Vagina (tissue), 2 donors: ENCODE results near the gene EBLN1. TPM values are rescaled to one million over a fixed set of nuclear protein-coding genes. Genes with fewer than 3 reads are reported as not detected.

Experiments used
- DNase-seq, 2 donors: peaks; one replicate each; pipeline ENCODE4 v3.0.0-alpha.2; 2017; ENCODE audit errors: extremely low spot score in 2 of 2
- H3K27ac ChIP-seq: fragments of 200-600 bp; sonication (generic); one replicate; pipeline ENCODE4 v1.5.1; 2019
- H3K27me3 ChIP-seq: fragments of 200-600 bp; sonication (generic); one replicate; pipeline ENCODE4 v1.5.1; 2019
- H3K36me3 ChIP-seq, 2 donors: fragments of 200-600 bp; sonication (generic); one replicate each; pipeline ENCODE4 v1.5.1; 2017 to 2019
- H3K4me1 ChIP-seq: fragments of 200-600 bp; sonication (generic); one replicate; pipeline ENCODE4 v1.5.1; 2019
- H3K4me3 ChIP-seq, 2 donors: fragments of 200-600 bp; sonication (generic); 1 replicate in 1 of 2; 2 replicates in 1 of 2; pipeline ENCODE4 v1.5.1; 2016 to 2019
- H3K9me3 ChIP-seq: fragments of 200-600 bp; sonication (generic); one replicate; pipeline ENCODE4 v1.5.1; 2019
- CTCF ChIP-seq, 3 experiments: fragments of 450-650 bp in 2 of 3; fragments of 200-600 bp in 1 of 3; sonication (generic) in 1 of 3; IDR thresholded peaks; one replicate each; pipeline ENCODE4 v1.5.1; 2017 to 2019; ENCODE audit warnings: antibody characterized with exemption in 3 of 3, mild to moderate bottlenecking in 2 of 3, moderate library complexity in 2 of 3
- POLR2A ChIP-seq, 2 donors: fragments of 450-650 bp; IDR thresholded peaks; one replicate each; pipeline ENCODE4 v1.6.1; 2017; ENCODE audit warnings: antibody characterized with exemption in 2 of 2, mild to moderate bottlenecking in 2 of 2, moderate library complexity in 2 of 2
- POLR2AphosphoS5 ChIP-seq, 2 donors: sonication (generic); formaldehyde crosslinking; IDR thresholded peaks; one replicate each; pipeline ENCODE4 v1.9.0; 2017; ENCODE audit warnings: antibody characterized with exemption in 2 of 2, mild to moderate bottlenecking in 2 of 2, low read depth in 1 of 2; ENCODE audit not compliant: insufficient read depth in 1 of 2
- intact Hi-C: fragments of 100-400 bp; cut with DNase I; formaldehyde crosslinking; loops from one replicate; pipeline ENCODE4 v1.15.1; 2023
- total RNA-seq: library from RNA; depleted of rRNA; stranded (reverse); fragments of >200 nt; gene quantifications from one replicate; pipeline ENCODE4 v1.2.3, GENCODE V29; 2016

The EBLN1 gene
- total RNA-seq, 1 donor from 2014 or later, result not detected

DNA sequence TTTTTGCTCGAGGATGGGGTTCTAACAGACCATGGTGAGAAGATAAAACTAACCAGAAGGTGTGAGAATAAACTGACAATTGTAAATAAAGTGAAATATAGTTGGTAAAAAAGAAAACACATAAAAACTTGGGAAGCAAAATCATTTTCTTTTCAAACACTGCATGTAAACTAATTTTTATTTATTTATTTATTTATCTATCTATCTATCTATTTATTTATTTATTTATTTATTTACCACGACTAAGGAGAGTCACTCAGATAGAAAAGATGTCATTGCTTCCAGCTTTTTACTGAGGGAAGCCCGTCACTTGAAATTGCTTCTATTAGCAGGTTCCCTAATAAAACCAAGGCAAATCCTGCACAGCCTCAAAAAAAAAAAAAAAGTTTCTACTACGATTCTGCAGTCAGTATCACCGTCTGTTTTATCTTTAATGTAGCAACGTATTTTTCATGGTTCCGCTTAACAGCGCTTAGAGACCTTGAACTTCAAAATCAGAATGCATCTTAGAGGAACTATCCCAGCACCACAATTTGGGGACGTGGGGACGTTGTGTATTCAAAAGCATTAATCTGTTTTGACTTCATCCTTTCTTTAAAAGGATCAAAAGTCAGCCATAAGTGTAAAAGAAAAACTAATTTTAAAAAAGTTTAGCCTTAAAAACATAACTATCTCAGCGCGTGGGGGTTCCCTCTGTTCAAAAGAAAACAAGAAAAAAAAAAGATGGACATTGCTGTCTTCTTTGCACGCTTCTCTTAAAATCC lies 33.3 kb upstream of the EBLN1 start:
- intact Hi-C loops, result loop anchor here (5.0 kb wide), 1 partner anchor 91 kb away; no protein-coding TSS in a partner anchor
- no peak for DNase-seq
- H3K4me1 ChIP-seq, result peaks cover 10% of the 10 kb centered on the region

GRCh38 chr10:22247636-22248035 lies 29.8 kb upstream of the EBLN1 start:
- Histone ChIP-seq H3K9me3 (no peaks in the 10 kb centered on the region), H3K27me3 (no peaks in the 10 kb centered on the region), H3K4me1 (peaks cover 10% of the 10 kb centered on the region), H3K36me3 (no peaks in the 10 kb centered on the region), H3K4me3 (no peak overlapping the region), H3K27ac (no peak overlapping the region)
- TF ChIP-seq POLR2A (IDR thresholded peaks at IDR 0.05) (no peak), CTCF (IDR thresholded peaks at IDR 0.05) (no peak), POLR2AphosphoS5 (IDR thresholded peaks at IDR 0.05; ENCODE audit: insufficient read depth in 1 of 2, low read depth in 1 of 2) (no peak)
- intact Hi-C loops, result no loop called here
- no peak for DNase-seq

More for the DNA sequence above, 33.3 kb upstream of the EBLN1 start:
- no peaks in the 10 kb centered on the region for H3K9me3 ChIP-seq
- no peaks in the 10 kb centered on the region for H3K36me3 ChIP-seq
- no peaks in the 10 kb centered on the region for H3K27me3 ChIP-seq
- H3K27ac ChIP-seq, result peak overlapping the region; percentile 98
- peak overlapping the region; percentile 65 to 72 for H3K4me3 ChIP-seq
- TF ChIP-seq CTCF (IDR thresholded peaks at IDR 0.05) (no peak), POLR2A (IDR thresholded peaks at IDR 0.05) (no peak), POLR2AphosphoS5 (IDR thresholded peaks at IDR 0.05; ENCODE audit: insufficient read depth in 1 of 2, low read depth in 1 of 2) (no peak)

DNA sequence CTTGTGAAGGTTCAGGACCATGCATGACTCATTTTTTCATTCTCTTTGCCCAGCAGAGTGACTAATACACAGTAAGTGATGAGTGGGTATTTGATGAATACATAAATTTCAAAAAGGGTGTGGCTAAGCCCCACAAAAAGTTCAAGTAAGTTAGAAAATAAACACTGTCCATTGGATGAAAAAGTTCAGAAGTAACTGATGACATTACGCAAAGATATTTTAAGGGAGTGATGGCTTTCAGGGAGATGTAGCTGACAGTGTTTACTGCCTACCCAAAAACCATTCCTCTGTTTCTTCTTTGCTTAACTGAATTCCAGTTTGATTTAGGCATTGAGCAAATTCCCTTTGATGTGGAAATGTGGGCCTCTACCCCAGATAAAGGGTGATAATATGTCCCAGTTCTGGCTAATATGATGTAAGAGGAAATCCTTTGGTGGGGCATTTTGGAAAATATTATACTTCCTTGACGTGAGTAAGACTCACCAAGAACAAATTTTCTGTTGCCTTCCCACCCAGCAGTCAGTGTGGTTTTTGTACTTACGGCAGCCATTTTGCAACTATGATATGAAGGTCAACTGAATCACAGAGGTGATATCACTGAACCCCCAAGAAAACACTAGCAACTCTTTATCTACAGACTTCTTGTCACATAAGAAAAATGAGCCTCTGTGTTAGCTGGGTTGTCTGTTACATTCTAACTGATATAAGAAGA lies 29.0 kb upstream of the EBLN1 start:
- DNase-seq, result no peak
- intact Hi-C loops, result no loop called here
- no peaks in the 10 kb centered on the region for H3K27me3 ChIP-seq
- no peaks in the 10 kb centered on the region for H3K36me3 ChIP-seq
- peaks cover 10% of the 10 kb centered on the region for H3K4me1 ChIP-seq
- H3K9me3 ChIP-seq, result no peaks in the 10 kb centered on the region
- TF ChIP-seq POLR2A (IDR thresholded peaks at IDR 0.05) (no peak), POLR2AphosphoS5 (IDR thresholded peaks at IDR 0.05; ENCODE audit: insufficient read depth in 1 of 2, low read depth in 1 of 2) (no peak), CTCF (IDR thresholded peaks at IDR 0.05) (no peak)
- no peak overlapping the region for H3K4me3 ChIP-seq
- H3K27ac ChIP-seq, result no peak overlapping the region

GRCh38 chr10:22245567-22245966 lies 27.8 kb upstream of the EBLN1 start:
- DNase-seq, result no peak
- peaks cover 5% of the 10 kb centered on the region for H3K4me1 ChIP-seq
- no peaks in the 10 kb centered on the region for H3K27me3 ChIP-seq
- H3K27ac ChIP-seq, result no peak overlapping the region
- TF ChIP-seq CTCF (IDR thresholded peaks at IDR 0.05), result no peak
- no peak for TF ChIP-seq POLR2A (IDR thresholded peaks at IDR 0.05)
- TF ChIP-seq POLR2AphosphoS5 (IDR thresholded peaks at IDR 0.05; ENCODE audit: insufficient read depth in 1 of 2, low read depth in 1 of 2), result no peak
- intact Hi-C loops, result no loop called here
- no peaks in the 10 kb centered on the region for H3K36me3 ChIP-seq
- no peaks in the 10 kb centered on the region for H3K9me3 ChIP-seq
- H3K4me3 ChIP-seq, result no peak overlapping the region

- intact Hi-C loops, result no loop called here
- H3K4me3 ChIP-seq, result no peak overlapping the region
- H3K36me3 ChIP-seq, result no peaks in the 10 kb centered on the region
- H3K27ac ChIP-seq, result no peak overlapping the region
- no peak for TF ChIP-seq POLR2A (IDR thresholded peaks at IDR 0.05)
- TF ChIP-seq POLR2AphosphoS5 (IDR thresholded peaks at IDR 0.05; ENCODE audit: insufficient read depth in 1 of 2, low read depth in 1 of 2), result no peak
- no peak for TF ChIP-seq CTCF (IDR thresholded peaks at IDR 0.05)
- no peaks in the 10 kb centered on the region for H3K4me1 ChIP-seq
- no peak for DNase-seq
- H3K9me3 ChIP-seq, result no peaks in the 10 kb centered on the region
- no peaks in the 10 kb centered on the region for H3K27me3 ChIP-seq
Observed at GRCh38 chr10:22244855-22245254, 27.0 kb upstream of the EBLN1 start.
